GM18511 (cell line): Measurements from ENCODE around the gene GNGT1.
A peak's percentile ranks its signal among the peaks of the same experiment; 100 is the strongest.
"Not testable (repeated sequence)": the region's sequence is repeated elsewhere in the genome, so short reads cannot be mapped to it uniquely, and the experiment has no call there.

Source experiments
- ATAC-seq: cut with Tn5 transposase; IDR thresholded peaks from one replicate; pipeline ENCODE4 v1.9.1; 2021; ENCODE audit warnings: mild to moderate bottlenecking, moderate library complexity; ENCODE audit not compliant: unreplicated experiment

GNGT1 gene

DNA sequence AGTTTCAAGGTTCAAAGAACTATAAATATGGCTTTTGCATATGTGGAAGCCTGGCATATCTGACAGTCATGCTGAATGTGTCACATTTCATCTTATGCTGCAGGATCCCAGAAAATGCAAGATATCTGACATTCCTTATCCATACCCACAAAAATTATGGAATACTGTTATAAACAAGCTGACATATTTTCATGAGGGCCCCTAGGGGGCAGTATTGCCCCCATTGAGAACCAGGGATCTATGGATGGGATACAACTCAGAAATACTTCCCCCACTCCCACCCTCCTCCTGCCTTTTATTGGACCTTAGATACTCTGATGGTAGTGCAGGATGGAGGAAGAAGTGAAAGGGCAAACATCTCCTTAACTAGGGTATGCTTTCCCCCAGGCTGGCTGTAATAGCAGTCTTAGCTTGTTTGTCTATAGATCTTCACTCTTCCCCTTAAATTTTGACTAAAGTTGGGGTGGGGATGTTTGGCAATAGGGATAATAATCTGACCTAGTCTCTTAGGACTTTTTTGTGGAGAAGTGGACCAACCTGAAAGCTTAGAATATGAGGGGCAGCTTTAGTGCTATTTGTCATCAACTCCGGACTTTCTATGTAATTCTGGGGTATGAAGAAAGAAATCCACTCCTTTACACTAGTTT is 3.5 kb upstream of the GNGT1 start:
- peak; percentile 57 for ATAC-seq

DNA sequence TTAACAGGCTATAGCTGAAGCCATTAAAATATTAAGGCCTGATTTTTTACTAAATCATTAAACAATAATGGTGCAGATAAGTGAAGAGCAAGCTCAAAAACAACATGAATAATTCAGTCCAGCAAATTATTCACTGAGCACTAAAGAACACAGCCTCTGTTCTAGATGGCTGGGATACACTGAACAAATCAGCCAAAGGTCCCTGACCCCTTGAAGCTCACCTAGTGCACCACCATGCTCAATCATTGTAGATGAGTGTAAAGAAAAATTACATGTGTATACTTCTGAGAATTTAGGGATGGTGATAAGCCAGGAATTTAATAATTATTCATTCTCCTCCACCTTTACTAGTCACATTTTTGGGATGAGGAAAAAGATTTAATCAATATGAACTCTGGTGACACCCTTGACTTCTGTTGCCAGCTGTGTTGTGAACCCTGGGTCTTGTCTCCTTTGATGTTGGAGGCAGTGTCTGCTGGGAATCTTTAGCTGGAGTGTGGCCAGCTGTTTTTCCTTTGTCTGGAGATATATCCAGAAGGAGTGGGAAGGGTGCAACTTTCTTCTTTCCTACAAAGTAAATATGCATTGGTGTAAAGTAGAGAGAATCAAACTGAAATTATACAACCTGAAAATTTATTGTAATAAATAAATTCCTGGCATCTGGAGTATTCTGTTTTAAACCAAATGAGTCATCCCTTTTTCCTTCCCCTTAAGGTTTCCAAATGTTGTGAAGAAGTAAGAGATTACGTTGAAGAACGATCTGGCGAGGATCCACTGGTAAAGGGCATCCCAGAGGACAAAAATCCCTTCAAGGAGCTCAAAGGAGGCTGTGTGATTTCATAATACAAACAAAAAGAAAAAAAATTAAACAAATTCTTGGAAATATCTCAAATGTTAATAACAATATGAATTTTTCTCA is 4.0 kb downstream of the GNGT1 start:
- ATAC-seq, result no peak

DNA sequence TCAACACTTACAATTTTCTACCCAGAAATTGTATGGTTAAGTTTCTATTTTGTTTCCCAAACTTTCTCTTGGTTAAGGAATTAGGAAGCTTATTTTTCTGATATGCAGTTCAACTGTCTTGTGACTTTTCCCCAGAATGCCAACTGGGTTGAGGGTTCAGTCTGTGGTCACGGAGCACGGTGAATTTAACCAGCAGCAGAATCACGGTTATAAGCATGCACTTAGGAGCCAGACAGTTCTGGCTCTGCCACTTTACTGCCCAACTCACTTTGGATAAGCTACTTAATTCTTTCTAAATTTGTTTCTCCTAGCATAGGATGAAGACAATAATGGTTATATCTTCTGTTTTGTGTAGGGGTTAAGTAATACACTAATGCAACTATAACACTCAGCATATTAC is 4.9 kb downstream of the GNGT1 start:
- ATAC-seq, result not testable (repeated sequence)

DNA sequence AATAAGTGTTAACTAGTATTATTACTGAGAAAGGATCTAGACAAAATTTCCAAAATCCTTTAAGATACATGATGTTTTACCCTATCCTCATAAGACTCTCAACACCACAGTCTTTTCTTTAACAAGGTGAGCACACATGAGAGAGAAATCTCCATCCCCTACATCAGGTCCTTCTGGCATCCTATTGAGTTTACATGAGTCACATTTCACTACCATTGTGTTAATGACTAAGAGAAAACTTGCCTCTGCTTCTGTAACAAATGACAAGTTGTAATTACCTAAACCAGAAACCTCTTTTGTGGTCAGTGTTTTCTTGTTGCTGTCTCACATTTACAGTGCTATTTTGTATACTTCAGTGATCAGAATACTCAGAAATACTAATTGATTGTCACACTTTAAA is 5.3 kb downstream of the GNGT1 start:
- peak; percentile 67 for ATAC-seq

DNA sequence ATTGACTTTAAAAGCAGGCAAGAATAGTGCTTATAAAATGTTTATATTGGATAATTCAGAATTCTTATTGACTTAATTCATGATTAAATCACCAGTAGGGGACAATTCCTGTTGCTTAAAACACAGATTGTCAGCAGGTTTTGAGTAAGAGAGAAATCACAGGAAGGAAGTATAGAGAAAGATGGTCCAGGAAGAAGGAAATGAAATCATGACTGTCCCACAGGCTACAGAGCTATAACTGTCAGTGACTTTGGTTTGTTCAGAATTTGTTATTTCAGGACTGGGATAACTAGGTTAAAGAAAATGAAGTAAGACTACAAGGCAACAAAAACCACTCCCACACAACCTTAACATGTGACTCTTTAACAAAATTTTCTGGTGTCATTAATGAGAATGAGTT is 6.8 kb downstream of the GNGT1 start:
- no peak for ATAC-seq

DNA sequence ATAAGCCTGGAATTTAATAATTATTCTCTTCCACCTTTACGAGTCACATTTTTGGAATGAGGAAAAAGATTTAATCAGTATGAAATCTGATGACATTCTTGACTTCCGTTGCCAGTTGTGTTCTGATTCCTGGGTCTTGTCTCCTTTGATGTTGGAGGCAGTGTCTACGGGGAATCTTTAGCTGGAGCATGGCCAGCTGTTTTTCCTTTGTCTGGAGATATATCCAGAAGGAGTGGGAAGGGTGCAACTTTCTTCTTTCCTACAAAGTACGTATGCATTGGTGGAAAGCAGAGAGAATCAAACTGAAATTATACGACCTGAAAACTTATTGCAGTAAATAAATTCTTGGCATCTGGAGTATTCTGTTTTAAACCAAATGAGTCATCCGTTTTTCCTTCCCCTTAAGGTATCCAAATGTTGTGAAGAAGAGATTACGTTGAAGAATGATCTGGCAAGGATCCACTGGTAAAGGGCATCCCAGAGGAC is 8.3 kb downstream of the GNGT1 start:
- ATAC-seq, result no peak

DNA sequence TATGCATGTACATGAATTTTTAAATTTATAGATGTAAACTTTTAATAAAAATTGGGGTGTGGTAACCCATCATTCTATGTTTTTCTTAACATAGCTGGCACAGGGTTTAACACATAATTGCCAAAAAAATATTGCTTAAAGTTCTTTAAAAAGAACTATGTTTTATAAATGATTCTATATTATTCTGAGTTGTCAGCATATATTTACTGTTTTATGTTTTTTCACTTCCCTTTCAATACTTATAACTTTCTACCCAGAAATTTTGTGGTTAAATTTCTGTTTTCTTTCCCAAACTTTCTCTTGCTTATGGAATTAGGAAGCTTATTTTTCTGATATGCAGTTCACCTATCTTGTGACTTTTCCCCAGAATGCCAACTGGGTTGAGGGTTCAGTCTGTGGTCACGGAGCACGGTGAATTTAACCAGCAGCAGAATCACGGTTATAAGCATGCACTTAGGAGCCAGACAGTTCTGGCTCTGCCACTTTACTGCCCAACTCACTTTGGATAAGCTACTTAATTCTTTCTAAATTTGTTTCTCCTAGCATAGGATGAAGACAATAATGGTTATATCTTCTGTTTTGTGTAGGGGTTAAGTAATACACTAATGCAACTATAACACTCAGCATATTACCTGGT is 9.0 kb downstream of the GNGT1 start:
- ATAC-seq, result not testable (repeated sequence)

DNA sequence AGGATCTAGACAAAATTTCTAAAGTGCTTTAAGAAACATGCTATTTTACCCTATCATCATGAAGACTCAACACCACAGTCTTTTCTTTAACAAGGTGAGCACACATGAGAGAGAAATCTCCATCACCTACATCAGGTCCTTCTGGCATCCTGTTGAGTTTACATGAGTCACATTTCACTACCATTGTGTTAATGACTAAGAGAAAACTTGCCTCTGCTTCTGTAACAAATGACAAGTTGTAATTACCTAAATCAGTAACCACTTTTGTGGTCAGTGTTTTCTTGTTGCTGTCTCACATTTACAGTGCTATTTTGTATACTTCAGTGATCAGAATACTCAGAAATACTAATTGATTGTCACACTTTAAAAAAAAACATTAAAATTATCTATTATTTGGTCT is 9.5 kb downstream of the GNGT1 start:
- ATAC-seq, result peak; percentile 62

DNA sequence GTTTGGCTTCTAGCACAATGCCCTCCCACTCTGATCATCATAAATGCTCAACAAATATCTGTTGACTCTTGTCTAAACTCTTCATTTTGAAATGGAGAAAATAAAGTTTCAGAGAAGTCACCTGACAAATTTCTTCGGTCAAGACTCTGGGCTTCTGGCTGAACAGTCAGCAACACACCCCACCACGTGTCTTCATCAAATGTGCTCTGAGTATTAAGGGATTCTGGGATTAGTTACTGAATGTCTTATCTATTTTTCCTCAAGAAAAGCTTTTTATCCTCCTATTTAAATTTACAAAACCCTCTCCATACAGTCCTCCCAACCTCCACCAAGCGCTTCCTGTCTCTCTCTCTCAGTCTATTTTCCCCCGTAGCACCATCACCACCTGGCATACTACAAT is 9.9 kb downstream of the GNGT1 start:
- ATAC-seq, result peak; percentile 14

DNA sequence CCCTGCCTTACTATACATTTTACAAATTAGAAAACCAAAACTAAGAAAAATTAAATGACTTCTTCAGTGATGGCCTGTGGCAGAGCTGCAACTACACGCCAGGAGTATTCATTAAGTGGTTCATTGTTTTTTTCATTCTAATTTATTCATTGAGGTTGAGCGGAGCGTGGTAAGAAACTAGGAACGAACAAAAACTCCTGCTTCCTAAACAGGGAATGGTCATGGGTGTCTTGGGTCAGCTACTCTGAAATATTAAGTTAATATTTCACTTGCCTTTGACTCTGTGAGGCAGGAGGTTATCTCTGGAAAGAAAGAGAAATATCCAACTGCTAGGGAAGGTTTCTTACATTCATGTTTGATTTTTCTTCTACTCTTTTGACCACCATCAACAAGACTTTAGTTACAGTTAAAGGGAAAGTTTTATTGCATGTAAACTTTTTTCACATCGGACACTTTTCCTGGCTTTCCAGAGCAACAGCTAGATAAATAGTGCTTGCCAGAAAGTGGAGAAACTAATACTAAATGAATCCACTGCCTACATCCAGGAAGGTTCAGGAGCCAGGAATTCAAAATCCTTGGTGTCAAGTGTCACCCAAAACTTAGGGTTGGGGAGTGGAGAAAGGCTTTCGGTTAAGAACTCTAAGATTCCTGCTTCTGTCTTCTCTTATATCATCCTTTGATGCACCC is 14.3 kb downstream of the GNGT1 start:
- no peak for ATAC-seq

DNA sequence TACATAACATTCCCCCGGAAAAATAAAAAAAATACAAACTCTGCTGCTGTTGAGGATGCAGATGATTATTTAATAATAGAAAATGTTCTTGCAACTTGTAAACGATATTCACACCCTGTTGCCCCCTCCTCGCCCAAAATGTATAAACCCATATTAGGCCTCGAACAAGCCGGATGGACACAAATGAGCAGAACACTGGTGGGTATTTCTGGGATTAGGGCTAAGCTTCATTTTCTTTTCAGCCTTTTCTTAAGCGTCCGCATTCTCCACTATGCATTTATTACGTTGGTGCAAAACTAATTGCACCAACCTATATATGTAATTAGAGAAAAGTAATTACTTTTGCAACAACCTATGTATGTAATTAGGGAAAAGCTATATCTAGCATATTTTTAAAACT is 14.8 kb downstream of the GNGT1 start:
- ATAC-seq, result no peak

DNA sequence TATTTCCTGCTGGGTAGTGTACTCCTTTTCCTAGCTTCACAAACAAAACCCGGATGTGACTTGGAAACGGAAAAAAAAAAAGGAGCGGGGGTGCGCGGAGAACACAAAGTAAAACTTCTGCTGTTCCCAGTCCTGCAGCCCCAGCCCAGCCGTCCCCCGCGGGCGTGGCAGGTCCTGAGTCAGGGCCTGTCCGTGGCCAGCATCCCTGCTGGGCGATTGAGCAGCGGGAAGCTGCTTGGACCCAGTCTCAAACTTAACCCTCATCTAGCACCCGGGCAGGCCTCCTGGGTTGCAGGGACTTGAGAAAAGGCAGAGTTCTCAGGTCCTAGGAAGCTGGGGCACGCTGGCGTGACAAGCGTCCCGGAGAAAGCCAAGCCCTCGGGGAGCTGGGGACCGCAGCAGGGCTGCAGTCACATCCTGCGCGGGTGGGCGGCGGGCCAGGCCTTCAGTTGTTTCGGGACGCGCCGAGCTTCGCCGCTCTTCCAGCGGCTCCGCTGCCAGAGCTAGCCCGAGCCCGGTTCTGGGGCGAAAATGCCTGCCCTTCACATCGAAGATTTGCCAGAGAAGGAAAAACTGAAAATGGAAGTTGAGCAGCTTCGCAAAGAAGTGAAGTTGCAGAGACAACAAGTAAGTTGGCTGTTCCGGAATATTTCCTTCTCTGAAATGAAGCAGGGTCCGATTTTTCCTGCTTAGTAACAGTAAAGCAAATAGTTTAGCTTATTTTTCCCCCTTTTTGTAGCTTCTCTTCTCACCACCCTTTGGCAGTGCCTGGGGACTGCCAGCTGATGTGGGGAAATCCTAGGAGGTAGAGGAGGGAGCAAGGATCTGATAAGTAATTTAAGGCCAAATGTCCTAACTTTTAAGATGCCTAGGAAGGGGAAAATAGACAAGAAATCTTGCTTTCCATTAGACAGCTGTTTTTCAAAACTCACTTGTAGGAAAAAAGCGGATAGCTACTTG is 15.5 kb downstream of the GNGT1 start, which contains the start of gene GNG11:
TSS of gene GNG11 (plus strand) at position 129 of the 960 bp plus-strand sequence. CDS start at position 532, 403 bp downstream.
- peak; percentile 94 for ATAC-seq

DNA sequence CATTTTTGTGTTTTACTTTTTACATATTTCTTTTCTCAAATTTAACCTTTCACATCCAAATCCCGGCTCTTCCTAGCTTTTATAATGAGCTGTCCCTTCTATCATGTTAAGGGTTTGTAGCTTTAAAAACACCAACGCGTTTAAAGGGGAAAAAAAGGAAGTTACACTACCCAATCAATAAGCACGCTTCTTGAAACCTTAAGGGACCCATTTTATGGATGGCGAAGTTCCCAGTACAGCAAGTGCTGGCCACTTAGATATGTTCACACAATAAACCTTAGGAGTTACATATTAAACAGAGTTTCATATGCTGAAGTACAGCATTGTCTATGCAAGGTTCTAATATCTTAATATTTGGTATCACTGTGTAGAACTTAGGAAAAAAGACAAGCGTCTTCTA is 16.9 kb downstream of the GNGT1 start:
- no peak for ATAC-seq

DNA sequence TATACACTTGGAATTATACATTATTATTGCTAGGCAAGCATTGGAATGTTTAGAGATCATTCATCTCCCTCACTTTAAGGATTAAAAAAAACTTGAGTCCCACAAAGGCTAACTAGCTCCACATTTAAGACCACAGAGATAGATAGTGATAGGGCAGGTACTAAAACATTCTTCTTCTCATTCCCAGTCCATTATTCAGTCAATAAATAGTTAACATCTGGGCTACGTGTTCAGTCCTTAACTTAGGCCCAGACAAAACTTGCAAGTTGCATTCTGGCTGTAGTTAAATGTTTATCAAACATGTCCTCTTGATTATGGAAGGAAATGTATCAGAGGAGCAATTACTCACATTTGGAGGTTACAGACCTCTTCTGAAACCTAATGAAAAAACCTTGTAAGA is 17.6 kb downstream of the GNGT1 start:
- ATAC-seq, result no peak

DNA sequence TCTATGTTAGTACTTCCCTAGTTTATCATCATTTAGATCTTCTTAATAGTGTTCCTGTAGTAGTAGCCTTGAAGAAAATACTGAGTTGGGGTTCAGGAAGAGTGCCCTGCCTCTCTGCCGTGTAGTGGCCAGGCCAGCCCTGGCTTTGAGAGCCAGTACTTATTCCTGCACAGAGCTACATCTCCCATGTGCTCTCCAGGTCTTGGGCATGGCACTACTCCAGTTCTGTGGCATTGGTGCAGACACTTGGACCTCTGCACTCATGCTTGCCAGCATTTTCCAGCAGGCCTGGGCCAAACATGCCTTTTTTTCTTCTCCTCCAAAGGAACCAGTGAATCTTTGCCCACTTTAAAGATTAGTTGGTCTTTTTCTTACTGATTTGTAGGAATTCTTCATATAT is 20.4 kb downstream of the GNGT1 start:
- no peak for ATAC-seq

DNA sequence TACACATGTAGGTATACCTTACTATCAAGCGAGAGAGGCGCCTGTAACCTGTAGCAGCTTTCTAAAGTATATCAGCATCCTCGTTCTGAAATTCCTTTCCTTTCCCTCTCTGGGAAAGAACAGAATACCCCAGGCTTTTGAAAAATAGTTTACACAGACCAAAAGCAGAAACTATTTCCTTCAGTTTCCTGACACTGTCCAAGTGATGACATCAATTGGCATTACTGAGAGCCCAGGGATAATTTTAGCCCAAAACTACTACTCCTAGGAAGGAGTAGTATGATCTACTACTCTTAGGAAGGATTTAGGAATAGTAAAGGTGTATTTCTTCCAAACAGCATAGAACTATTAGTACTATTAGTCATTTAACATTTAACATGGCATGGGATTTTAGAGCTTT is 21.2 kb downstream of the GNGT1 start:
- no peak for ATAC-seq

DNA sequence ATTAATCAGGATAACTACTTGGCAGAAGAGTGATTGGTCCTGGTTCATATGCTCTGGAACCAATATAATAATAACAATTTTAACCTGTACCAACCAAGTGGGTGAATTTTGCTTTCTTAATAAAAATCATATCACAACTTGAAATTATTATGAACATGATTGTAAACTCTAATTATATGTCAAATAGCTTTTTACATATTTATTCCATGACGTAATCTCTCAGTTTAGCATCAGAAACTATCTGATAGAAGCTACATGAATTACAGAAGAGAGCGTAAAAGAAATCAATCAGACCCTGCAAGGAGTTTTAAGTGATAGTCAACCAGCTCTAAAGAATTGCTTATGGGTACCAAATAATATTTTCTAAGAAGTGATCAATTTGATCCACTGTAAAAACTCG is 25.3 kb downstream of the GNGT1 start:
- ATAC-seq, result no peak

DNA sequence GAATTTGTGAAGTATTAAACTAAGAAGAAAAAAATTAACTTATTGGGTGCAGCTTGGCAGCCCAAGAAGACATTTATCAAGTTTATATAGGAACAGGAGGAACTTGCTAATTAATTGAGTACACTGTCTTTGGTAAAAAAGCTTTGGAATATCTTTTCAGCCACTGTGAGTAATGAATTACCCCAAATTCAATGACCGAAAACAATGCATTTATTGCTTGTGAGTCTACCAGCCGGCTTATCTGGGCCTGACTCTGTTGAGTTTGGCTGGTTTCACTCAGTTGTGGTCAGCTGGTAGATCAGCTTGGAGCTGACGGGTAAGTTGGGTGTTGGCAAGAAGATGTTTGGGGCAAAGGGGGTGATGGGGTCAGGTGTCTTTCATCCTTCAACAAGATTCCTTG is 26.8 kb downstream of the GNGT1 start:
- no peak for ATAC-seq

DNA sequence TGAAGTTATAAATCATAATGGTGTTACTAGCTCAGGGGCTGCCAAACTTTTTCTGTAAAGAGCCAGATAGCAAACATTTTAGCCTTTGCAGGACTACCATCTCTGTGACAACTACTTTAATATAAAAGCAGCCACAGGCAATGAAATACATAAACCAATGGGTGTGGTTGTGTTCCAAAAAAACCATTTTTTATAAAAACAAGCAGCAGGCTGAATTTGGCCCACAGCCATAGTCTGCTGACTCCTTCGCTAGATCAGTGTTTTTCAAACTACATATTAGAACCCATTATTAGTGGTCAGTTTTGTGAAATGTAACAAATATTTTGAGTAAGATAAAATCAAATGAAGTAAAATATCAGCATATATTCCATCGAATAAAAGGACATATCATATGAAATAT is 28.7 kb downstream of the GNGT1 start:
- no peak for ATAC-seq

DNA sequence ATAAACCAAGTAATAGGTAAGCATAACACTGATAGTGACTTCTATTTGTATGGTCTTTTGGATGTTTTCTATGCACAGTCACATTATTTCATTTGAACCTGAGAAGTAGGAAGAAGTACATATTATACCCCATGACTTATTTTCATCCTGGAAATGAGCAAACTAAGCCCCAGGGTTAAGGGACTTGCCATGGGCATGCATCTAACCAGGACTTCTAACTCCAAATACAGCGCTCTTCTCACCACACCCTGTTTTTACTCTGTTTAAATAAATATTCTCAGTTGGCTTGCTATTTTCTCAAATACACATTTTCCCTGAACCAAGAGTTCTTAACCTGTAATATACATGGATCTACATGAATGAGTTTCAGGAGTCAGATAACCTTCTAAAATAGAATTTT is 31.5 kb downstream of the GNGT1 start:
- ATAC-seq, result no peak
